Measurements from ENCODE around the gene ERCC6.

Gene ERCC6

GRCh38 chr10:49512121-49512809 lies 26.7 kb downstream of the ERCC6 start:
- peak; percentile 21 for DNase-seq (ENCODE audit: low spot score)

- no peak for DNase-seq (ENCODE audit: low spot score)
These were observed 29.1 kb downstream of the ERCC6 start for GRCh38 chr10:49509771-49510303.

- no peak for DNase-seq (ENCODE audit: low spot score)
These were observed 30.3 kb downstream of the ERCC6 start for GRCh38 chr10:49508654-49509053.

GRCh38 chr10:49508249-49508648 lies 30.7 kb downstream of the ERCC6 start:
- DNase-seq (ENCODE audit: low spot score): no peak

- DNase-seq (ENCODE audit: low spot score): no peak
These were observed 33.3 kb downstream of the ERCC6 start for GRCh38 chr10:49505589-49505988.

GRCh38 chr10:49505076-49505475 lies 33.8 kb downstream of the ERCC6 start:
- no peak for DNase-seq (ENCODE audit: low spot score)

- DNase-seq (ENCODE audit: low spot score): no peak
These were observed 34.4 kb downstream of the ERCC6 start for GRCh38 chr10:49504528-49504927.

- no peak for DNase-seq (ENCODE audit: low spot score)
These were observed 36.6 kb downstream of the ERCC6 start for GRCh38 chr10:49502358-49502757.

- DNase-seq (ENCODE audit: low spot score): no peak
These were observed 38.5 kb downstream of the ERCC6 start for GRCh38 chr10:49500412-49500811.

GRCh38 chr10:49499305-49499851 lies 39.5 kb downstream of the ERCC6 start:
- DNase-seq (ENCODE audit: low spot score): no peak

- no peak for DNase-seq (ENCODE audit: low spot score)
These were observed 40.5 kb downstream of the ERCC6 start for GRCh38 chr10:49498425-49498824.

- DNase-seq (ENCODE audit: low spot score): no peak
These were observed 41.6 kb downstream of the ERCC6 start for GRCh38 chr10:49497358-49497757.

GRCh38 chr10:49488056-49488717 lies 50.7 kb downstream of the ERCC6 start:
- no peak for DNase-seq (ENCODE audit: low spot score)

GRCh38 chr10:49486738-49487137 lies 52.2 kb downstream of the ERCC6 start:
- no peak for DNase-seq (ENCODE audit: low spot score)

GRCh38 chr10:49486009-49486408 lies 52.9 kb downstream of the ERCC6 start:
- no peak for DNase-seq (ENCODE audit: low spot score)

- no peak for DNase-seq (ENCODE audit: low spot score)
These were observed 54.3 kb downstream of the ERCC6 start for GRCh38 chr10:49484486-49485235.

GRCh38 chr10:49478819-49479218 lies 60.1 kb downstream of the ERCC6 start:
- DNase-seq (ENCODE audit: low spot score): no peak

- DNase-seq (ENCODE audit: low spot score): no peak
These were observed 64.0 kb downstream of the ERCC6 start for GRCh38 chr10:49474901-49475300.

GRCh38 chr10:49471532-49471931 lies 67.4 kb downstream of the ERCC6 start:
- no peak for DNase-seq (ENCODE audit: low spot score)

- no peak for DNase-seq (ENCODE audit: low spot score)
These were observed 73.2 kb downstream of the ERCC6 start for GRCh38 chr10:49465736-49466135.

Measured in AG08396 (cell line).